Mammary epithelial cell (primary cell): ENCODE data around the gene CNTN5.

Source experiments
- EZH2 ChIP-seq: IDR thresholded peaks from 2 replicates; pipeline ENCODE4 v1.6.1; 2012; ENCODE audit warnings: low read length, inconsistent platforms, borderline replicate concordance
- TF ChIP-seq, protein P1 (sequence below), 2 donors: IDR thresholded peaks in 1 of 2; conservative IDR thresholded peaks in 1 of 2; 2 replicates each; pipeline ENCODE4 v1.5.1; 2011 to 2012; ENCODE audit warnings: inconsistent platforms in 2 of 2, low read length in 2 of 2, mild to moderate bottlenecking in 2 of 2, control low read depth in 1 of 2, low read depth in 1 of 2; ENCODE audit not compliant: insufficient read depth in 1 of 2; ENCODE audit errors: extremely low read depth in 1 of 2

DNA sequence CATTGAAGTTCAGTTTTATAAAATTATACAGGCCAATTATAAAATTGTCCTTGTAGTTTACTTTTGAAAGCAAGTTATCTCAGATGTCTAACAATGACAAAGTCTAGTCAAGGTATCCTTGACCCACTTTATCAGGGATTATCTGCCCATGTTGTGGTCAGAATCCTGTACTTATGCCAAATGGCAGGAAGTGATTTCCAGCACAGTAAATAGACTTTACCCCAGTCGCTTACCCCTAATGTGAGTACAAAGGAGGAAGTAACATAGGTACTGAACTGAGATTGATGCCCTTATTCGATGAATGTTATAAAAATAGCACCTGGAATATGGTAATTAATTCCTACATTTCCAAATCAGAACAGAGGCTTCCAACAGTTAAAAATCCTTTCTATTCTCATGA is 355.7 kb downstream of the CNTN5 start:
- TF ChIP-seq, protein P1, sequence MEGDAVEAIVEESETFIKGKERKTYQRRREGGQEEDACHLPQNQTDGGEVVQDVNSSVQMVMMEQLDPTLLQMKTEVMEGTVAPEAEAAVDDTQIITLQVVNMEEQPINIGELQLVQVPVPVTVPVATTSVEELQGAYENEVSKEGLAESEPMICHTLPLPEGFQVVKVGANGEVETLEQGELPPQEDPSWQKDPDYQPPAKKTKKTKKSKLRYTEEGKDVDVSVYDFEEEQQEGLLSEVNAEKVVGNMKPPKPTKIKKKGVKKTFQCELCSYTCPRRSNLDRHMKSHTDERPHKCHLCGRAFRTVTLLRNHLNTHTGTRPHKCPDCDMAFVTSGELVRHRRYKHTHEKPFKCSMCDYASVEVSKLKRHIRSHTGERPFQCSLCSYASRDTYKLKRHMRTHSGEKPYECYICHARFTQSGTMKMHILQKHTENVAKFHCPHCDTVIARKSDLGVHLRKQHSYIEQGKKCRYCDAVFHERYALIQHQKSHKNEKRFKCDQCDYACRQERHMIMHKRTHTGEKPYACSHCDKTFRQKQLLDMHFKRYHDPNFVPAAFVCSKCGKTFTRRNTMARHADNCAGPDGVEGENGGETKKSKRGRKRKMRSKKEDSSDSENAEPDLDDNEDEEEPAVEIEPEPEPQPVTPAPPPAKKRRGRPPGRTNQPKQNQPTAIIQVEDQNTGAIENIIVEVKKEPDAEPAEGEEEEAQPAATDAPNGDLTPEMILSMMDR (conservative IDR thresholded peaks at IDR 0.05 in 1 of 2, IDR thresholded peaks at IDR 0.05 in 1 of 2; ENCODE audit: extremely low read depth in 1 of 2, insufficient read depth in 1 of 2, low read depth in 1 of 2, low read length in 2 of 2), result no peak
- no peak for TF ChIP-seq EZH2
